Measurements from ENCODE around the gene CNNM4. TPM values are rescaled to one million over a fixed set of nuclear protein-coding genes. Genes with fewer than 3 reads are reported as not detected.

Gene CNNM4
- total RNA-seq, 6 experiments from 2014 or later: 2.3 to 4.9 (median 3.7) TPM

GRCh38 chr2:96846825-96847224 lies 86.1 kb downstream of the CNNM4 start:
- H3K27me3 ChIP-seq: no peaks in the 10 kb centered on the region
- DNase-seq (no peak), ATAC-seq (no peak)
- H3K9me3 ChIP-seq: no peaks in the 10 kb centered on the region
- intact Hi-C loops (cut with DNase I): no loop called here
- H3K4me3 ChIP-seq: no peak overlapping the region
- H3K4me1 ChIP-seq: peaks cover 0 to 14% (median 6%) of the 10 kb centered on the region in 4 donors
- WGBS (ENCODE audit: insufficient coverage, low coverage, low lambda C conversion rate, missing lambda C conversion rate): 98% methylated on average over 5 of the region's 5 CpGs
- peaks cover 0 to 37% (median 3%) of the 10 kb centered on the region in 4 donors for H3K36me3 ChIP-seq
- H3K27ac ChIP-seq: no peak overlapping the region
- no peak for TF ChIP-seq POLR2A (IDR thresholded peaks at IDR 0.05)
- TF ChIP-seq CTCF (IDR thresholded peaks at IDR 0.05): no peak

GRCh38 chr2:96847586-96847985 lies 86.9 kb downstream of the CNNM4 start:
- Histone ChIP-seq H3K36me3 (peaks cover 0 to 42% (median 5%) of the 10 kb centered on the region in 4 donors), H3K27me3 (no peaks in the 10 kb centered on the region), H3K9me3 (no peaks in the 10 kb centered on the region), H3K4me3 (no peak overlapping the region), H3K27ac (peak overlapping the region in 2 of 3 donors; percentile 6 to 25), H3K4me1 (peaks cover 0 to 14% (median 6%) of the 10 kb centered on the region in 4 donors)
- peak in 3 of 4 donors; percentile 7 to 19 (median 10) for ATAC-seq
- 32% methylated on average over 3 of the region's 10 CpGs for WGBS (ENCODE audit: insufficient coverage, low coverage, low lambda C conversion rate, missing lambda C conversion rate)
- intact Hi-C loops (cut with DNase I): no loop called here
- no peak for DNase-seq
- TF ChIP-seq POLR2A (IDR thresholded peaks at IDR 0.05): no peak

- ATAC-seq (peak; percentile 97 to 99 (median 98)), DNase-seq (peak; percentile 74 to 94 (median 93))
- H3K4me1 ChIP-seq: peaks cover 0 to 14% (median 6%) of the 10 kb centered on the region in 4 donors
- intact Hi-C loops (cut with DNase I): no loop called here
- peaks cover 0 to 49% (median 9%) of the 10 kb centered on the region in 4 donors for H3K36me3 ChIP-seq
- H3K27ac ChIP-seq: peak overlapping the region in 2 of 3 donors; percentile 4 to 25
- no peaks in the 10 kb centered on the region for H3K9me3 ChIP-seq
- no peak overlapping the region for H3K4me3 ChIP-seq
- WGBS (ENCODE audit: insufficient coverage, low coverage, low lambda C conversion rate, missing lambda C conversion rate): 20% methylated on average over 3 of the region's 9 CpGs
- TF ChIP-seq POLR2A (IDR thresholded peaks at IDR 0.05): no peak
- no peak for TF ChIP-seq CTCF (IDR thresholded peaks at IDR 0.05)
- no peaks in the 10 kb centered on the region for H3K27me3 ChIP-seq
Observed at GRCh38 chr2:96848264-96848663, 87.6 kb downstream of the CNNM4 start.

GRCh38 chr2:96852667-96853066 lies 92.0 kb downstream of the CNNM4 start:
- WGBS (ENCODE audit: insufficient coverage, low coverage, low lambda C conversion rate, missing lambda C conversion rate): 98% methylated on average over 5 of the region's 6 CpGs
- intact Hi-C loops (cut with DNase I): no loop called here

More at GRCh38 chr2:96852667-96853066, 92.0 kb downstream of the CNNM4 start:
- ATAC-seq (no peak), DNase-seq (no peak)
- no peaks in the 10 kb centered on the region for H3K27me3 ChIP-seq
- no peak for TF ChIP-seq POLR2A (IDR thresholded peaks at IDR 0.05)
- TF ChIP-seq CTCF (IDR thresholded peaks at IDR 0.05): no peak
- H3K4me3 ChIP-seq: no peak overlapping the region
- peaks cover 0 to 44% (median 9%) of the 10 kb centered on the region in 4 donors for H3K36me3 ChIP-seq
- no peaks in the 10 kb centered on the region for H3K9me3 ChIP-seq
- peaks cover 0 to 37% (median 13%) of the 10 kb centered on the region in 4 donors for H3K4me1 ChIP-seq
- H3K27ac ChIP-seq: no peak overlapping the region

Data from right lobe of liver (tissue), 6 donors.